Activated B cell treated with CpG ODN at 0.5 μM for 24 hours (primary cell): ENCODE data around the gene DDX10. TPM values are rescaled to one million over a fixed set of nuclear protein-coding genes. Genes with fewer than 3 reads are reported as not detected.

Source experiments
- ATAC-seq: fragments of 200-7000 bp; cut with Tn5 transposase; one replicate; pipeline ENCODE4 v1.10.0; 2021; ENCODE audit warnings: low read depth, mild to moderate bottlenecking, moderate library complexity
- CTCF ChIA-PET: fragments of 350-600 bp; sonication (Branson Sonifier 250); formaldehyde crosslinking; loops from one replicate; lab custom pipeline; 2021; ENCODE audit warnings: antibody characterized with exemption; lab: Charles Lee
- POLR2A ChIA-PET: fragments of 350-600 bp; sonication (Branson Sonifier 250); formaldehyde crosslinking; loops from one replicate; lab custom pipeline; 2021; ENCODE audit warnings: antibody characterized with exemption; lab: Charles Lee
- DNase-seq: peaks from one replicate; pipeline ENCODE4 v3.0.0; 2022
- H3K27ac Mint-ChIP-seq: one replicate; pipeline ENCODE4 v1.8.0; 2020; ENCODE audit warnings: mixed read lengths
- H3K27me3 Mint-ChIP-seq: one replicate; pipeline ENCODE4 v1.8.0; 2021; ENCODE audit warnings: mixed read lengths
- H3K36me3 Mint-ChIP-seq: one replicate; pipeline ENCODE4 v1.8.0; 2021; ENCODE audit warnings: low read depth, mixed read lengths
- H3K4me1 Mint-ChIP-seq: one replicate; pipeline ENCODE4 v1.8.0; 2021; ENCODE audit warnings: mixed read lengths
- H3K4me3 Mint-ChIP-seq: one replicate; pipeline ENCODE4 v1.8.0; 2020; ENCODE audit warnings: mild to moderate bottlenecking, mixed read lengths
- H3K9me3 Mint-ChIP-seq: one replicate; pipeline ENCODE4 v1.8.0; 2020; ENCODE audit warnings: mixed read lengths
- intact Hi-C: fragments of 100-400 bp; cut with micrococcal nuclease; formaldehyde crosslinking; loops from one replicate; pipeline ENCODE4 v1.15.1; 2024
- total RNA-seq: library from RNA; stranded (reverse); gene quantifications from 2 replicates; pipeline ENCODE4 v1.2.3, GENCODE V29; 2022
- TF ChIP-seq, protein P1 (sequence below): fragments of 200-600 bp; IDR thresholded peaks from one replicate; pipeline ENCODE4 v1.8.0; 2022; ENCODE audit warnings: antibody characterized with exemption, mild to moderate bottlenecking

The DDX10 gene
- total RNA-seq, 1 donor from 2014 or later, result 43.3 TPM

GRCh38 chr11:108654994-108655631 is 9.8 kb upstream of the DDX10 start:
- intact Hi-C loops, result no loop called here
- DNase-seq, result no peak
- ATAC-seq, result peak; percentile 62
- ChIA-PET CTCF (interaction anchor here (1.5 kb wide), 1 partner anchor 537 kb away, joined by 10 read pairs; no protein-coding TSS in a partner anchor), POLR2A (no interaction called here)
- Mint-ChIP-seq H3K4me3 (no peak overlapping the region), H3K27me3 (peaks cover 1% of the 10 kb centered on the region), H3K9me3 (peaks cover 4% of the 10 kb centered on the region), H3K4me1 (peaks cover 9% of the 10 kb centered on the region), H3K27ac (no peak overlapping the region), H3K36me3 (no peaks in the 10 kb centered on the region)
- TF ChIP-seq, protein P1, sequence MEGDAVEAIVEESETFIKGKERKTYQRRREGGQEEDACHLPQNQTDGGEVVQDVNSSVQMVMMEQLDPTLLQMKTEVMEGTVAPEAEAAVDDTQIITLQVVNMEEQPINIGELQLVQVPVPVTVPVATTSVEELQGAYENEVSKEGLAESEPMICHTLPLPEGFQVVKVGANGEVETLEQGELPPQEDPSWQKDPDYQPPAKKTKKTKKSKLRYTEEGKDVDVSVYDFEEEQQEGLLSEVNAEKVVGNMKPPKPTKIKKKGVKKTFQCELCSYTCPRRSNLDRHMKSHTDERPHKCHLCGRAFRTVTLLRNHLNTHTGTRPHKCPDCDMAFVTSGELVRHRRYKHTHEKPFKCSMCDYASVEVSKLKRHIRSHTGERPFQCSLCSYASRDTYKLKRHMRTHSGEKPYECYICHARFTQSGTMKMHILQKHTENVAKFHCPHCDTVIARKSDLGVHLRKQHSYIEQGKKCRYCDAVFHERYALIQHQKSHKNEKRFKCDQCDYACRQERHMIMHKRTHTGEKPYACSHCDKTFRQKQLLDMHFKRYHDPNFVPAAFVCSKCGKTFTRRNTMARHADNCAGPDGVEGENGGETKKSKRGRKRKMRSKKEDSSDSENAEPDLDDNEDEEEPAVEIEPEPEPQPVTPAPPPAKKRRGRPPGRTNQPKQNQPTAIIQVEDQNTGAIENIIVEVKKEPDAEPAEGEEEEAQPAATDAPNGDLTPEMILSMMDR, result no peak

GRCh38 chr11:108662700-108663099 is 2.2 kb upstream of the DDX10 start:
- H3K4me1 Mint-ChIP-seq, result peaks cover 37% of the 10 kb centered on the region
- H3K4me3 Mint-ChIP-seq, result no peak overlapping the region
- ChIA-PET POLR2A (no interaction called here), CTCF (no interaction called here)
- peaks cover 14% of the 10 kb centered on the region for H3K36me3 Mint-ChIP-seq
- intact Hi-C loops, result loop anchor here (5.0 kb wide), 2 partner anchors 655 to 1095 kb away; partner anchors contain the start of genes ALKBH8 and CUL5
- TF ChIP-seq, protein P1, result no peak
- ATAC-seq, result no peak
- no peak for DNase-seq
- H3K9me3 Mint-ChIP-seq, result no peaks in the 10 kb centered on the region
- no peak overlapping the region for H3K27ac Mint-ChIP-seq
- H3K27me3 Mint-ChIP-seq, result peaks cover 1% of the 10 kb centered on the region

DNA sequence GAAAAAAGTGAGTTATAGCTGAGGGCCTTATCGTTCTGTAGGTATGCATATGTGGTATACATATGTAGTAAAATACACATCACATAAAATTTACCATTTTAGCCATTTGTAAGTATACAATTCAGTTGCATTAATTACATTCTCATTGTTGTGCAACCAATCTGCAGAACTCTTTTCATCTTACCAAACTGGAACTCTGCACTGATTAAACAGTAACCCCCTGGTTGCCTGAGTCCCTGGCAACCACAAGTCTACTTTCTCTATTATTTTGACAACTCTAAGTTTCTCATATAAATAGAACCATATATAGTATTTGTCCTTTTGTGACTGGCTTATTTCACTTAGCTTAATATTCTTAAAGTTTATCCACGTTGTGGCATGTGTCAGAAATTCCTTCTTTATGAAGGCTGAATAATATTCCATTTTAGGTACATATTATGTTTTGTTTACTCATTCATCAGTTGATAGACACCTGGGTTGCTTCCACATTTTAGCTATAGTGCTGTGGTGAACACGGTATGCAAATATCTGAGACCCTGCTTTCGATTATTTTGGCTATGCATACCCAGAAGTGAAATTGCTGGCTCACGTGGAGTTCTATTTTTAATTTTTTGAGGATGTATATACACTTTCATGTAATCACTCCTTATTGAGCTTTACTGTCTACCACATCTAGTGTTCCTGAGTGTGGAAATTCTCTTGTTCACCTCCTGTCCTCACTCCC is 1.6 kb upstream of the DDX10 start:
- CTCF ChIA-PET, result interaction anchor here (0.6 kb wide), 1 partner anchor 1024 kb away, joined by 3 read pairs; no protein-coding TSS in a partner anchor
- POLR2A ChIA-PET, result no interaction called here

GRCh38 chr11:108666373-108666772 is 1.5 kb downstream of the DDX10 start:
- TF ChIP-seq, protein P1, result no peak
- ChIA-PET CTCF (no interaction called here), POLR2A (interaction anchor here (0.5 to 2.2 kb wide), 2 partner anchors 201 to 1209 kb away, joined by 3 to 8 read pairs; partner anchors contain the start of gene CWF19L2)
- H3K36me3 Mint-ChIP-seq, result peaks cover 35% of the 10 kb centered on the region
- intact Hi-C loops, result loop anchor here (5.0 kb wide), 1 partner anchor 739 kb away; the partner anchor contains the start of gene RAB39A
- H3K27ac Mint-ChIP-seq, result no peak overlapping the region
- DNase-seq (no peak), ATAC-seq (no peak)
- H3K9me3 Mint-ChIP-seq, result no peaks in the 10 kb centered on the region
- no peaks in the 10 kb centered on the region for H3K27me3 Mint-ChIP-seq
- H3K4me1 Mint-ChIP-seq, result peaks cover 48% of the 10 kb centered on the region
- peak overlapping the region; percentile 100 for H3K4me3 Mint-ChIP-seq

More for the DNA sequence above, 1.6 kb upstream of the DDX10 start:
- DNase-seq, result no peak
- Mint-ChIP-seq H3K36me3 (peaks cover 19% of the 10 kb centered on the region), H3K4me3 (no peak overlapping the region), H3K27ac (no peak overlapping the region), H3K4me1 (peaks cover 41% of the 10 kb centered on the region), H3K27me3 (peaks cover 1% of the 10 kb centered on the region), H3K9me3 (no peaks in the 10 kb centered on the region)
- TF ChIP-seq, protein P1, result no peak
- intact Hi-C loops, result loop anchor here (5.0 kb wide), 2 partner anchors 656 to 1096 kb away; partner anchors contain the start of genes ALKBH8 and CUL5
- no peak for ATAC-seq

- POLR2A ChIA-PET, result no interaction called here
- H3K36me3 Mint-ChIP-seq, result peaks cover 43% of the 10 kb centered on the region
- TF ChIP-seq, protein P1, result no peak
- H3K9me3 Mint-ChIP-seq, result no peaks in the 10 kb centered on the region
- CTCF ChIA-PET, result no interaction called here
- peaks cover 45% of the 10 kb centered on the region for H3K4me1 Mint-ChIP-seq
- intact Hi-C loops, result loop anchor here (5.0 kb wide), 1 partner anchor 742 kb away; the partner anchor contains the start of gene RAB39A
- no peak overlapping the region for H3K4me3 Mint-ChIP-seq
- DNase-seq (no peak), ATAC-seq (no peak)
- H3K27me3 Mint-ChIP-seq, result no peaks in the 10 kb centered on the region
- no peak overlapping the region for H3K27ac Mint-ChIP-seq
Measured at GRCh38 chr11:108669286-108669685, 4.4 kb downstream of the DDX10 start.
